Measurements from ENCODE around the gene SSX2IP. TPM values are rescaled to one million over a fixed set of nuclear protein-coding genes. Genes with fewer than 3 reads are reported as not detected.

The SSX2IP gene
- total RNA-seq, 4 donors from 2014 or later, result 1.5 to 3.9 (median 3.2) TPM

GRCh38 chr1:84624876-84625275 lies 65.4 kb downstream of the SSX2IP start:
- TF ChIP-seq CTCF (IDR thresholded peaks at IDR 0.05; ENCODE audit: low read depth), result no peak

- no peak for TF ChIP-seq CTCF (IDR thresholded peaks at IDR 0.05; ENCODE audit: low read depth)
These were observed 68.7 kb downstream of the SSX2IP start for GRCh38 chr1:84621553-84621952.

- no peak for TF ChIP-seq CTCF (IDR thresholded peaks at IDR 0.05; ENCODE audit: low read depth)
These were observed 69.4 kb downstream of the SSX2IP start for GRCh38 chr1:84620720-84621313.

- no peak for TF ChIP-seq CTCF (IDR thresholded peaks at IDR 0.05; ENCODE audit: low read depth)
These were observed 70.7 kb downstream of the SSX2IP start for GRCh38 chr1:84619383-84620102.

DNA sequence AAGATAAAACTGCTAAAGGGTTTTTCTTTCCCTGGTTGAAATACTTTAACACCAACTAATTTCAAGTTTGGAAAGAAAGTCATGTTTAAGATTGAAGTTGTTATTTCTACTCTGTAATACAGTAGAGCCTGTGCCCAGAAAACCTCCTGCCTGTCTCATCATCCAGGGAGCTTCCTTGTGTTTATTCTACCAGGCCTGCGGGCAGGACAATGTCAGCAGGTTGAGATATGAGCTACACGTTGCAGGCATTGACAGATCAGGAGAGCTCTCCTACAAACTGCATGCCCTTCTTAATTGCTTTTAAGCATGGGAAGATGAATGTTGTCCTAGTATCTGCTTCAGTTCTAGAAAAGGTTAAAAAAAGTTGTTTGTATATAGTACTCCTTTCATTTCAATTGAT lies 72.9 kb downstream of the SSX2IP start:
- TF ChIP-seq CTCF (IDR thresholded peaks at IDR 0.05; ENCODE audit: low read depth), result no peak

- no peak for TF ChIP-seq CTCF (IDR thresholded peaks at IDR 0.05; ENCODE audit: low read depth)
These were observed 74.5 kb downstream of the SSX2IP start for GRCh38 chr1:84615790-84616189.

- TF ChIP-seq CTCF (IDR thresholded peaks at IDR 0.05; ENCODE audit: low read depth), result no peak
These were observed 76.4 kb downstream of the SSX2IP start for GRCh38 chr1:84613887-84614286.
